GM10266 (cell line): ENCODE results near the gene SCN1B.
"Not testable (repeated sequence)": the region's sequence is repeated elsewhere in the genome, so short reads cannot be mapped to it uniquely, and the experiment has no call there.

Experiments
- DNase-seq: peaks from one replicate; pipeline ENCODE4 v3.0.0; 2012; ENCODE audit errors: extremely low spot score
- CTCF ChIP-seq: IDR thresholded peaks from 2 replicates; pipeline ENCODE4 v1.5.1; 2012; ENCODE audit warnings: mild to moderate bottlenecking, low read depth; ENCODE audit not compliant: control insufficient read depth, insufficient read depth; ENCODE audit errors: missing control alignments

SCN1B gene

GRCh38 chr19:35048911-35049411, 18.7 kb downstream of the SCN1B start:
- DNase-seq: no peak

GRCh38 chr19:35049456-35049855, 19.2 kb downstream of the SCN1B start:
- no peak for TF ChIP-seq CTCF
- no peak for DNase-seq

More at GRCh38 chr19:35048911-35049411, 18.7 kb downstream of the SCN1B start:
- TF ChIP-seq CTCF: no peak

- not testable (repeated sequence) for DNase-seq
Observed at GRCh38 chr19:35050662-35051061, 20.4 kb downstream of the SCN1B start.

GRCh38 chr19:35051268-35051667, 21.0 kb downstream of the SCN1B start:
- DNase-seq: not testable (repeated sequence)

- no peak for DNase-seq
- TF ChIP-seq CTCF: no peak
Observed at GRCh38 chr19:35051796-35052195, 21.5 kb downstream of the SCN1B start.

- no peak for TF ChIP-seq CTCF
- DNase-seq: no peak
Observed at GRCh38 chr19:35052599-35053190, 22.4 kb downstream of the SCN1B start.

GRCh38 chr19:35053667-35054293, 23.5 kb downstream of the SCN1B start:
- no peak for TF ChIP-seq CTCF
- DNase-seq: no peak

- no peak for DNase-seq
- no peak for TF ChIP-seq CTCF
Observed at GRCh38 chr19:35054626-35055025, 24.4 kb downstream of the SCN1B start.
